ENCODE measurements around the gene HYLS1. TPM values are rescaled to one million over a fixed set of nuclear protein-coding genes. Genes with fewer than 3 reads are reported as not detected.

HYLS1 gene
- total and polyA plus RNA-seq, 2 experiments from 2014 or later, result 14.6 to 25.7 TPM

DNA sequence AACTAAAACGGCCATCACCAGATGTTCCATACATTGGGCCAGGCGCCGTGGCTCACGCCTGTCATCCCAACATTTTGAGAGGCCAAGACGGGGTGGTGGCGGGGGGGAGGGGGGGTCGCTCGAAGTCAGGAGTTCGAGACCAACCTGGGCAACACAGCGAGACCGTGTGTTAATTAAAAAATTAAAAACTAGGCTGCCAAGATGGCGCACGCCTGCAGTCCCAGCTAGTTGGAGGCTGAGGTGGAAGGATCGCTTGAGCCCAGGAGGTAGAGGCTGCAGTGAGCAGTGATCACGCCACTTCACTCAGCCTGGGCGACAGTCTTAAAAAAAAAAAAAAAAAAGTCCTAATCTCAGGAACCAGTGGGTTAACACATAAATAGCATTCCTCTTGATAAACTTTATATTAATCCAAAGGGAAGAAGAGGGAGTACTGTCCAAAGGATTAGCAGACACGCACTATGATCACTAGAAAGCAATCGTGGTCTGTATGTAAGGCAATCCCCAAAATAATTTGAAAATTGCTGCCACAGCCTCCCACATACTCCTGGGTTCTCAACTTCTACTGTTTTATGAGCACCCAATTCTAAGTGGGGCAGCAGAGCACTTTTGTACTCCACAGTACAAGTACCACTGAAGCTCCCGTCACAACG lies 14.9 kb downstream of the HYLS1 start:
- peak overlapping the region; percentile 81; the same call in 1 of the 2 replicates for H3K27ac Mint-ChIP-seq
- Histone ChIP-seq H3K4me3 (peak overlapping the region; percentile 88), H3K36me3 (ENCODE audit: insufficient read depth) (peaks cover 17% of the 10 kb centered on the region), H3F3A (replicated peaks; ENCODE audit: low read depth) (peaks cover 15% of the 10 kb centered on the region; the same call in 1 of the 2 replicates), H3K79me2 (replicated peaks; ENCODE audit: insufficient read depth) (peaks cover 51% of the 10 kb centered on the region), H3K27ac (ENCODE audit: low read depth) (peak overlapping the region; percentile 20; the same call in 1 of the 2 replicates), H3K4me2 (peak overlapping the region; percentile 89), H2AFZ (peak overlapping the region; percentile 89), H3K9me2 (ENCODE audit: insufficient read depth) (no peaks in the 10 kb centered on the region), H3K4me1 (ENCODE audit: insufficient read depth) (no peaks in the 10 kb centered on the region), H4K20me1 (replicated peaks; ENCODE audit: insufficient read depth) (peaks cover 23% of the 10 kb centered on the region), H3K27me3 (ENCODE audit: insufficient read depth) (peaks cover 19% of the 10 kb centered on the region)
- H3K4me1 Mint-ChIP-seq, result peaks cover 12% of the 10 kb centered on the region
- no peak for DNase-seq (ENCODE audit: low spot score)
- H3K4me3 Mint-ChIP-seq, result peak overlapping the region; percentile 99
- peaks cover 35% of the 10 kb centered on the region for H3K36me3 Mint-ChIP-seq (ENCODE audit: low read depth)
- no peaks in the 10 kb centered on the region; the same call in 1 of the 3 replicates for H3K9me3 Mint-ChIP-seq
- ATAC-seq, result no peak
- H3K27me3 Mint-ChIP-seq (ENCODE audit: insufficient read depth, low read depth, poor library complexity), result peaks cover 20% of the 10 kb centered on the region
- no peak for TF ChIP-seq POLR2AphosphoS5 (IDR thresholded peaks at IDR 0.05; ENCODE audit: low read depth)
- TF ChIP-seq STAT1 (IDR thresholded peaks at IDR 0.05; ENCODE audit: unreplicated experiment), result no peak
- TF ChIP-seq NANOG (IDR thresholded peaks at IDR 0.05; ENCODE audit: borderline replicate concordance), result no peak
- TF ChIP-seq EZH2 (IDR thresholded peaks at IDR 0.05; ENCODE audit: low read depth, unreplicated experiment), result no peak
- no peak for TF ChIP-seq ZNF114 (CRISPR knock-in tag; IDR thresholded peaks at IDR 0.05)
- TF ChIP-seq EZH2phosphoT487 (IDR thresholded peaks at IDR 0.05; ENCODE audit: unreplicated experiment), result no peak

DNA sequence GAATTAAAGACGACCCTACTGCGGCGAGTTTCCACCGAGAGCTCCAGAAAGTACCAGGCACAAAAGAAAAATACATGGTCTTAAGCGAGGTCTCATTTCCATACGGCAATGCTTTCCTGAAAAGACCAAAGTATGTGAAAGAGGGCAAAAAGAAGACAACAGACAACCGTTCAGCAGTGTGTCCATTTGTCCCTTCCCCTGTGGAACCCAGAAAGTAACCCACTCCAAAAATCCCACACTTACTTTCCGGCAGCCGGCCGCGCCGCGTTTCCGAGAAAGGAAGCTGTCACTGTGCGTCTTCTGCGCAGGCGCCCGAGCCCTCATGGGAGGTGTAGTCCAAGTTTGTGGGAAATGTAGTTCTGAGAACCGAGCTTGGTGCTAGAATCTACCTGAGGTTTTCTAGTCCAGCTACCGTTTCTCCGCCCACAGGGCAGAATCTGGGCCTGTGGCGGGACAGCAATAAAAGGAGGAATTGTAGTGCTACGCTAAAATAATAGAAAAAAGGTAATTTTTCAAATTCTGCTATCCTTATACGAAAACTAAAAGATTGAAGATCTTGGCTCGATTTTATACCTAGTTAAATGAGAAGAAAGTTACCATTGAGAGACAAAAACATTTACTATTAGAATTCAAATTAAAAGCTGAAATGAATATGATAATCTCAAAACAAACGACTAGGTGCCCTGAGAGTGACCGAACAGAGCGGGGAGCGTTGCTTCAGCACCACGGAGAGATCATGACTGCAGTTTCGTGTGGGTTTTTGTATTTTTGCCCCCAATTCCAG lies 15.7 kb downstream of the HYLS1 start, which contains the start of gene PUS3:
Gene PUS3, minus strand, starts transcription at position 280 of the 784 bp plus-strand sequence. CDS start 6,922 bp downstream, outside the sequence.
- no peaks in the 10 kb centered on the region for H3K4me1 ChIP-seq (ENCODE audit: insufficient read depth)
- ATAC-seq, result peak; percentile 84
- peak within 1 kb of the TSS; percentile 89 for H3K4me2 ChIP-seq
- peaks cover 44% of the 10 kb centered on the region for H3K79me2 ChIP-seq (replicated peaks; ENCODE audit: insufficient read depth)
- H3K27ac Mint-ChIP-seq, result peak within 1 kb of the TSS; percentile 81
- peaks cover 17% of the 10 kb centered on the region for H3K36me3 ChIP-seq (ENCODE audit: insufficient read depth)
- peak within 1 kb of the TSS; percentile 99 for H2AFZ ChIP-seq
- peaks cover 12% of the 10 kb centered on the region for H3K4me1 Mint-ChIP-seq
- H3K9me2 ChIP-seq (ENCODE audit: insufficient read depth), result no peaks in the 10 kb centered on the region
- peaks cover 38% of the 10 kb centered on the region for H3K36me3 Mint-ChIP-seq (ENCODE audit: low read depth)
- peaks cover 17% of the 10 kb centered on the region; the same call in 1 of the 2 replicates for H4K20me1 ChIP-seq (replicated peaks; ENCODE audit: insufficient read depth)
- no peak for TF ChIP-seq ZNF114 (CRISPR knock-in tag; IDR thresholded peaks at IDR 0.05)
- TF ChIP-seq CREB1 (CRISPR knock-in tag; IDR thresholded peaks at IDR 0.05; ENCODE audit: low read depth), result peak; percentile 77
- TF ChIP-seq STAT1 (IDR thresholded peaks at IDR 0.05; ENCODE audit: unreplicated experiment), result no peak
- no peak for TF ChIP-seq JUNB (IDR thresholded peaks at IDR 0.05; ENCODE audit: unreplicated experiment)
- no peak for TF ChIP-seq EZH2 (IDR thresholded peaks at IDR 0.05; ENCODE audit: low read depth, unreplicated experiment)
- TF ChIP-seq, protein P1, sequence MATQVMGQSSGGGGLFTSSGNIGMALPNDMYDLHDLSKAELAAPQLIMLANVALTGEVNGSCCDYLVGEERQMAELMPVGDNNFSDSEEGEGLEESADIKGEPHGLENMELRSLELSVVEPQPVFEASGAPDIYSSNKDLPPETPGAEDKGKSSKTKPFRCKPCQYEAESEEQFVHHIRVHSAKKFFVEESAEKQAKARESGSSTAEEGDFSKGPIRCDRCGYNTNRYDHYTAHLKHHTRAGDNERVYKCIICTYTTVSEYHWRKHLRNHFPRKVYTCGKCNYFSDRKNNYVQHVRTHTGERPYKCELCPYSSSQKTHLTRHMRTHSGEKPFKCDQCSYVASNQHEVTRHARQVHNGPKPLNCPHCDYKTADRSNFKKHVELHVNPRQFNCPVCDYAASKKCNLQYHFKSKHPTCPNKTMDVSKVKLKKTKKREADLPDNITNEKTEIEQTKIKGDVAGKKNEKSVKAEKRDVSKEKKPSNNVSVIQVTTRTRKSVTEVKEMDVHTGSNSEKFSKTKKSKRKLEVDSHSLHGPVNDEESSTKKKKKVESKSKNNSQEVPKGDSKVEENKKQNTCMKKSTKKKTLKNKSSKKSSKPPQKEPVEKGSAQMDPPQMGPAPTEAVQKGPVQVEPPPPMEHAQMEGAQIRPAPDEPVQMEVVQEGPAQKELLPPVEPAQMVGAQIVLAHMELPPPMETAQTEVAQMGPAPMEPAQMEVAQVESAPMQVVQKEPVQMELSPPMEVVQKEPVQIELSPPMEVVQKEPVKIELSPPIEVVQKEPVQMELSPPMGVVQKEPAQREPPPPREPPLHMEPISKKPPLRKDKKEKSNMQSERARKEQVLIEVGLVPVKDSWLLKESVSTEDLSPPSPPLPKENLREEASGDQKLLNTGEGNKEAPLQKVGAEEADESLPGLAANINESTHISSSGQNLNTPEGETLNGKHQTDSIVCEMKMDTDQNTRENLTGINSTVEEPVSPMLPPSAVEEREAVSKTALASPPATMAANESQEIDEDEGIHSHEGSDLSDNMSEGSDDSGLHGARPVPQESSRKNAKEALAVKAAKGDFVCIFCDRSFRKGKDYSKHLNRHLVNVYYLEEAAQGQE (IDR thresholded peaks at IDR 0.05; ENCODE audit: unreplicated experiment), result peak; percentile 72
- TF ChIP-seq, protein P2, sequence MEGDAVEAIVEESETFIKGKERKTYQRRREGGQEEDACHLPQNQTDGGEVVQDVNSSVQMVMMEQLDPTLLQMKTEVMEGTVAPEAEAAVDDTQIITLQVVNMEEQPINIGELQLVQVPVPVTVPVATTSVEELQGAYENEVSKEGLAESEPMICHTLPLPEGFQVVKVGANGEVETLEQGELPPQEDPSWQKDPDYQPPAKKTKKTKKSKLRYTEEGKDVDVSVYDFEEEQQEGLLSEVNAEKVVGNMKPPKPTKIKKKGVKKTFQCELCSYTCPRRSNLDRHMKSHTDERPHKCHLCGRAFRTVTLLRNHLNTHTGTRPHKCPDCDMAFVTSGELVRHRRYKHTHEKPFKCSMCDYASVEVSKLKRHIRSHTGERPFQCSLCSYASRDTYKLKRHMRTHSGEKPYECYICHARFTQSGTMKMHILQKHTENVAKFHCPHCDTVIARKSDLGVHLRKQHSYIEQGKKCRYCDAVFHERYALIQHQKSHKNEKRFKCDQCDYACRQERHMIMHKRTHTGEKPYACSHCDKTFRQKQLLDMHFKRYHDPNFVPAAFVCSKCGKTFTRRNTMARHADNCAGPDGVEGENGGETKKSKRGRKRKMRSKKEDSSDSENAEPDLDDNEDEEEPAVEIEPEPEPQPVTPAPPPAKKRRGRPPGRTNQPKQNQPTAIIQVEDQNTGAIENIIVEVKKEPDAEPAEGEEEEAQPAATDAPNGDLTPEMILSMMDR (conservative IDR thresholded peaks at IDR 0.05; ENCODE audit: low read depth in 2 of 2), result no peak
- TF ChIP-seq ZNF331 (CRISPR knock-in tag; IDR thresholded peaks at IDR 0.05; ENCODE audit: low read depth), result no peak
- peak; percentile 92 for TF ChIP-seq POLR2AphosphoS5 (IDR thresholded peaks at IDR 0.05; ENCODE audit: low read depth)
- TF ChIP-seq, protein P3, sequence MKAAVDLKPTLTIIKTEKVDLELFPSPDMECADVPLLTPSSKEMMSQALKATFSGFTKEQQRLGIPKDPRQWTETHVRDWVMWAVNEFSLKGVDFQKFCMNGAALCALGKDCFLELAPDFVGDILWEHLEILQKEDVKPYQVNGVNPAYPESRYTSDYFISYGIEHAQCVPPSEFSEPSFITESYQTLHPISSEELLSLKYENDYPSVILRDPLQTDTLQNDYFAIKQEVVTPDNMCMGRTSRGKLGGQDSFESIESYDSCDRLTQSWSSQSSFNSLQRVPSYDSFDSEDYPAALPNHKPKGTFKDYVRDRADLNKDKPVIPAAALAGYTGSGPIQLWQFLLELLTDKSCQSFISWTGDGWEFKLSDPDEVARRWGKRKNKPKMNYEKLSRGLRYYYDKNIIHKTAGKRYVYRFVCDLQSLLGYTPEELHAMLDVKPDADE (IDR thresholded peaks at IDR 0.05), result peak; percentile 95
- H3K4me3 ChIP-seq, result peak within 1 kb of the TSS; percentile 88
- H3K27me3 ChIP-seq (ENCODE audit: insufficient read depth), result peaks cover 19% of the 10 kb centered on the region
- peak within 1 kb of the TSS; percentile 20; the same call in 1 of the 2 replicates for H3K27ac ChIP-seq (ENCODE audit: low read depth)
- peak within 1 kb of the TSS; percentile 99 for H3K4me3 Mint-ChIP-seq
- H3F3A ChIP-seq (replicated peaks; ENCODE audit: low read depth), result peaks cover 15% of the 10 kb centered on the region; the same call in 1 of the 2 replicates
- no peaks in the 10 kb centered on the region; the same call in 1 of the 3 replicates for H3K9me3 Mint-ChIP-seq
- H3K27me3 Mint-ChIP-seq (ENCODE audit: insufficient read depth, low read depth, poor library complexity), result peaks cover 20% of the 10 kb centered on the region
- DNase-seq (ENCODE audit: low spot score), result peak; percentile 96

All from GM23338 (cell line).